K562 (cell line): Measurements from ENCODE around the gene DOCK6. TPM values are rescaled to one million over a fixed set of nuclear protein-coding genes. Genes with fewer than 3 reads are reported as not detected.

Source experiments
- ARID1B ChIP-seq: fragments of 450-650 bp; IDR thresholded peaks from 2 replicates; pipeline ENCODE4 v1.6.1; 2016; ENCODE audit warnings: antibody characterized with exemption, mild to moderate bottlenecking, inconsistent platforms
- ELF1 ChIP-seq: fragments of 200-800 bp; sonication (Bioruptor generic); IDR thresholded peaks from 2 replicates; pipeline ENCODE4 v1.6.1; 2016; ENCODE audit warnings: missing genetic modification characterization, missing compliant biosample characterization
- RFX1 ChIP-seq: fragments of 450-650 bp; IDR thresholded peaks from 2 replicates; pipeline ENCODE4 v1.6.1; 2016; ENCODE audit warnings: mild to moderate bottlenecking, moderate library complexity
- SMARCE1 ChIP-seq: fragments of 450-650 bp; IDR thresholded peaks from 2 replicates; pipeline ENCODE4 v1.7.1; 2016; ENCODE audit warnings: mild to moderate bottlenecking
- XRCC5 ChIP-seq: fragments of 200-400 bp; formaldehyde crosslinking; IDR thresholded peaks from 2 replicates; pipeline ENCODE4 v1.6.1; 2017; ENCODE audit warnings: low read depth, mild to moderate bottlenecking, low read length
- ZNF12 ChIP-seq: sonication (generic); formaldehyde crosslinking; IDR thresholded peaks from 2 replicates; pipeline ENCODE4 v1.4.0; 2020; ENCODE audit warnings: mild to moderate bottlenecking, missing genetic modification reagents
- ZNF324 ChIP-seq: fragments of 250-450 bp; sonication (Bioruptor Pico); IDR thresholded peaks from 2 replicates; pipeline ENCODE4 v1.4.0; 2020; ENCODE audit warnings: mild to moderate bottlenecking
- ZNF707 ChIP-seq: fragments of 250-450 bp; sonication (Bioruptor Pico); conservative IDR thresholded peaks from 2 replicates; pipeline ENCODE4 v1.8.0; 2022; ENCODE audit warnings: inconsistent platforms, mild to moderate bottlenecking, moderate library complexity
- ZNF764 ChIP-seq: fragments of 250-450 bp; sonication (Bioruptor Pico); IDR thresholded peaks from 2 replicates; pipeline ENCODE4 v1.4.0; 2020; ENCODE audit warnings: low read depth, mild to moderate bottlenecking, moderate library complexity
- polyA plus RNA-seq, 8 experiments: library from polyadenylated mRNA; depleted of rRNA in 4 of 8; stranded (reverse) in 5 of 8; unstranded in 3 of 8; fragments of >200 nt; fragmentation: Nextera tagmentation in 2 of 8; fragmentation: Illumina TruSeq in 1 of 8; extraction: Ambion mirVana in 2 of 8; extraction: Trizol in 1 of 8; gene quantifications; 2 replicates each; pipeline versions ENCODE4 v1.2.1 to v1.2.3, GENCODE V29; 2011 to 2014; ENCODE audit warnings: inconsistent platforms in 1 of 8, missing spikeins in 1 of 8
- total RNA-seq, 7 experiments: library from RNA; depleted of rRNA in 6 of 7; stranded (reverse); fragments of >200 nt in 6 of 7; fragmentation: Illumina TruSeq in 2 of 7; extraction: Trizol in 2 of 7; gene quantifications; 2 replicates each; pipeline versions ENCODE4 v1.2.1 to v1.2.3, GENCODE V29; 2011 to 2021; ENCODE audit warnings: low replicate concordance in 1 of 7
- TF ChIP-seq, protein P1 (sequence below), 2 experiments: fragments of 150-350 bp in 1 of 2; IDR thresholded peaks; 2 replicates each; pipeline ENCODE4 v1.6.1; 2012 to 2016; ENCODE audit warnings: low read depth in 2 of 2, low read length in 2 of 2, mild to moderate bottlenecking in 1 of 2, moderate library complexity in 1 of 2
- TF ChIP-seq, protein P2 (sequence below): fragments of 450-650 bp; IDR thresholded peaks from 2 replicates; pipeline ENCODE4 v1.6.1; 2016; ENCODE audit warnings: borderline replicate concordance

The DOCK6 gene
- total and polyA plus RNA-seq, 9 of the 15 experiments (the other 6 are each of a cell fraction or from before 2014, with no cell fraction given), result 0.35 to 19.3 (median 3.8) TPM

DNA sequence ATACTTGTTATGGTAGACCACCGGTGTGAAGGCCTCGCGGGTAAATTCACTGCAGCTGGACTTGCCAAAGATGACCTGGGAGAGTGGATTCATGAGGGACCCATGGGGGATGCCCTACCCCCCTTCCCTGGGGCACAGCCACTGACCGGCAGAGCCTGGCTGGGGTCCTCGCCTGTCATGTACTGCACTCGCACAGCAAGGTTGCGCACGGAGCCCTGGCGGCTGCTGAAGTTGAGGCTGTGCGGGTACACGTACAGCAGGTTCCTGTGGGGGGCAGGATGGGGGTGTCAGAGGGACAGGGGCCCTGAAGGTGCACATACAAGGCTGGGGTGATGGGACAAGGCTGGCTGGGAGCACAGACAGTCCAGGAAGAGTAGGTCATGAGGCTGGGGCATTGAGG lies 24.3 kb downstream of the DOCK6 start (continued):
- TF ChIP-seq, protein P1, sequence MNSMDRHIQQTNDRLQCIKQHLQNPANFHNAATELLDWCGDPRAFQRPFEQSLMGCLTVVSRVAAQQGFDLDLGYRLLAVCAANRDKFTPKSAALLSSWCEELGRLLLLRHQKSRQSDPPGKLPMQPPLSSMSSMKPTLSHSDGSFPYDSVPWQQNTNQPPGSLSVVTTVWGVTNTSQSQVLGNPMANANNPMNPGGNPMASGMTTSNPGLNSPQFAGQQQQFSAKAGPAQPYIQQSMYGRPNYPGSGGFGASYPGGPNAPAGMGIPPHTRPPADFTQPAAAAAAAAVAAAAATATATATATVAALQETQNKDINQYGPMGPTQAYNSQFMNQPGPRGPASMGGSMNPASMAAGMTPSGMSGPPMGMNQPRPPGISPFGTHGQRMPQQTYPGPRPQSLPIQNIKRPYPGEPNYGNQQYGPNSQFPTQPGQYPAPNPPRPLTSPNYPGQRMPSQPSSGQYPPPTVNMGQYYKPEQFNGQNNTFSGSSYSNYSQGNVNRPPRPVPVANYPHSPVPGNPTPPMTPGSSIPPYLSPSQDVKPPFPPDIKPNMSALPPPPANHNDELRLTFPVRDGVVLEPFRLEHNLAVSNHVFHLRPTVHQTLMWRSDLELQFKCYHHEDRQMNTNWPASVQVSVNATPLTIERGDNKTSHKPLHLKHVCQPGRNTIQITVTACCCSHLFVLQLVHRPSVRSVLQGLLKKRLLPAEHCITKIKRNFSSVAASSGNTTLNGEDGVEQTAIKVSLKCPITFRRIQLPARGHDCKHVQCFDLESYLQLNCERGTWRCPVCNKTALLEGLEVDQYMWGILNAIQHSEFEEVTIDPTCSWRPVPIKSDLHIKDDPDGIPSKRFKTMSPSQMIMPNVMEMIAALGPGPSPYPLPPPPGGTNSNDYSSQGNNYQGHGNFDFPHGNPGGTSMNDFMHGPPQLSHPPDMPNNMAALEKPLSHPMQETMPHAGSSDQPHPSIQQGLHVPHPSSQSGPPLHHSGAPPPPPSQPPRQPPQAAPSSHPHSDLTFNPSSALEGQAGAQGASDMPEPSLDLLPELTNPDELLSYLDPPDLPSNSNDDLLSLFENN (IDR thresholded peaks at IDR 0.05; ENCODE audit: low read depth in 2 of 2, low read length in 2 of 2), result no peak
- TF ChIP-seq RFX1, result no peak
- TF ChIP-seq ZNF764 (CRISPR knock-in tag), result no peak
- no peak for TF ChIP-seq ELF1
- no peak for TF ChIP-seq XRCC5
- no peak for TF ChIP-seq ZNF707 (CRISPR knock-in tag)
- TF ChIP-seq ZNF324, result no peak
- TF ChIP-seq, protein P2, sequence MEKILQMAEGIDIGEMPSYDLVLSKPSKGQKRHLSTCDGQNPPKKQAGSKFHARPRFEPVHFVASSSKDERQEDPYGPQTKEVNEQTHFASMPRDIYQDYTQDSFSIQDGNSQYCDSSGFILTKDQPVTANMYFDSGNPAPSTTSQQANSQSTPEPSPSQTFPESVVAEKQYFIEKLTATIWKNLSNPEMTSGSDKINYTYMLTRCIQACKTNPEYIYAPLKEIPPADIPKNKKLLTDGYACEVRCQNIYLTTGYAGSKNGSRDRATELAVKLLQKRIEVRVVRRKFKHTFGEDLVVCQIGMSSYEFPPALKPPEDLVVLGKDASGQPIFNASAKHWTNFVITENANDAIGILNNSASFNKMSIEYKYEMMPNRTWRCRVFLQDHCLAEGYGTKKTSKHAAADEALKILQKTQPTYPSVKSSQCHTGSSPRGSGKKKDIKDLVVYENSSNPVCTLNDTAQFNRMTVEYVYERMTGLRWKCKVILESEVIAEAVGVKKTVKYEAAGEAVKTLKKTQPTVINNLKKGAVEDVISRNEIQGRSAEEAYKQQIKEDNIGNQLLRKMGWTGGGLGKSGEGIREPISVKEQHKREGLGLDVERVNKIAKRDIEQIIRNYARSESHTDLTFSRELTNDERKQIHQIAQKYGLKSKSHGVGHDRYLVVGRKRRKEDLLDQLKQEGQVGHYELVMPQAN, result no peak
- TF ChIP-seq ARID1B, result no peak
- TF ChIP-seq ZNF12 (CRISPR knock-in tag), result no peak
- TF ChIP-seq SMARCE1, result no peak
